GM21619 (cell line): Measurements from ENCODE around the gene RAF1.
"Not testable (repeated sequence)": the region's sequence is repeated elsewhere in the genome, so short reads cannot be mapped to it uniquely, and the experiment has no call there.

Experiments
- ATAC-seq: cut with Tn5 transposase; IDR thresholded peaks from one replicate; pipeline ENCODE4 v1.9.1; 2021; ENCODE audit not compliant: unreplicated experiment

RAF1 gene

DNA sequence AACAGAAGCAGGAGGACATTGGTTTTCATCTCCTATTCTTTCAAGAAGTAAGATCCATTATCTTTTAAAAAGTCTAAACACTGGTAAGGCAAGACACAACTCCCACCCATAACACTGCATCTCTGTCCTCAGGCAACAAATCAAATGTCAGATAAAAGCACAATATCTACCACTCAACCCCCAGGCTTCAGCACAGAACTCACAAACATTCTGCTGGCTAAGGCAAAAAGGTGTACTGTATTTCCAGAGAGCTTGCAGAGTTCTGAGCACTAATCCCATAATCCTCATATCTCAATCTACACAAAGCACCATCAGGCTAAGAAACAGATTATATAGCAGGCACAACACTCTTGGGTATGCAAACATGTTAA is 20.9 kb downstream of the RAF1 start:
- no peak for ATAC-seq

DNA sequence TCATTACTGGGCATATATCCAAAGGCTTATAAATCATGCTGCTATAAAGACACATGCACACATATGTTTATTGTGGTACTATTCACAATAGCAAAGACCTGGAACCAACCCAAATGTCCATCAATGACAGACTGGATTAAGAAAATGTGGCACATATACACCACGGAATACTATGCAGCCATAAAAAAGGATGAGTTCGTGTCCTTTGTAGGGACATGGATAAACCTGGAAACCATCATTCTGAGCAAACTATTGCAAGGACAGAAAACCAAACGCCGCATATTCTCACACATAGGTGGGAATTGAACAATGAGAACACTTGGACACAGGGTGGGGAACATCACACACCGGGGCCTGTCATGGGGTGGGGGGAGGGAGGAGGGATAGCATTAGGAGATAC is 23.1 kb downstream of the RAF1 start:
- ATAC-seq = not testable (repeated sequence)

DNA sequence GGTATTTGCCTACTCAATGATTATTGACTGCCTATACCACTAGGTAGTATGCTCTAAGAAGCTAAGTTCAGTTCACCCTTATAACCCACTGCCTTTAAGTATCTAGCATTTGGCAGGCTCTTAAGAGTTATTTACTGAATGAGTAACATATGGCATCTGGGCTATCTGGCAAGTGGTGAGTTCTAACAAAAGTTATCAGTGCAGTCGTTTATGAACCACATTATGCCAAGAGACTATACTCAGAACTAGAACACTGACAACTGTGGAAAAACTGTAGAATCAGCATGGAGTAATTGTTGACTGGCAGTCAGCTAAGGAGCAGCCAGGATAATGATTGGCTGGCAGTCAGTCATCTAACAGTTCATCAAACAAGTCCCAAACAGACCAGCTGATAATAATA is 25.8 kb downstream of the RAF1 start:
- ATAC-seq = no peak

DNA sequence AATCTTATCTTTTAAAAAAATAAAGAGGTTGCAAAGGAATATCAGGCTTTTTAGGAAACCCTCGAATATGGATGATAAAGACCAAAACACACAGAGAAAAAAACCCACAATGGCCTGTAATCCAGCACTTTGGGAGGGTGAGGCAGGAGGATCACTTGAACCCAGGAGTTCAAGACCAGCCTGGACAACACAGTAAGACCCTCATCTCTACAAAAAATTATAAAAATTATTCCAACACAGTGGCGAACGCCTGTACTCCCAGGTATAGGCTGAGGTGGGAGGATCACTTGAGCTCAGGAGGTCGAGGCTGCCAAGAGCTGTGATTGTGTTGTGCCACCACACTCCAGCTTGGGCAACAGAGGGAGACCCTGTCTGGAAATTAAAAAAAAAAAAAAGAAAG is 30.8 kb downstream of the RAF1 start:
- ATAC-seq = no peak

DNA sequence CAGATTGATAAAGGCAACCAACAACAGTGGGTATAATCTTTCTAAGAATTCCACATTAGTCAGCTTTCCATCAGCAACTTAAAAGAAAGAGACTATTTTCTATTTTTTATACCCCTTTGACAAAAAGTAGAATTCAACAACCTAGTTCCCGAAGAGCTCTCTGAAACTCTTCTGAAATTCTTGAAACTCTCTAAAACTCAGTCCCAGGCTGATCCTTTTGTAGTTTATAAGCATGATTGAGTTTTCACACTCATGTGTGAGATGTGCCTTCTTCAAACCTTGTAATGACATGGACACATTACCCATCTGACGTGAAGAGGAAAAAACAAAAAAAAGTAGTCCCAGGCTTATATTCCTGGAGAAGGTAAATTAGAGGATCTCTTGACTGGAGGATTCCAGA is 31.4 kb downstream of the RAF1 start:
- ATAC-seq = no peak

DNA sequence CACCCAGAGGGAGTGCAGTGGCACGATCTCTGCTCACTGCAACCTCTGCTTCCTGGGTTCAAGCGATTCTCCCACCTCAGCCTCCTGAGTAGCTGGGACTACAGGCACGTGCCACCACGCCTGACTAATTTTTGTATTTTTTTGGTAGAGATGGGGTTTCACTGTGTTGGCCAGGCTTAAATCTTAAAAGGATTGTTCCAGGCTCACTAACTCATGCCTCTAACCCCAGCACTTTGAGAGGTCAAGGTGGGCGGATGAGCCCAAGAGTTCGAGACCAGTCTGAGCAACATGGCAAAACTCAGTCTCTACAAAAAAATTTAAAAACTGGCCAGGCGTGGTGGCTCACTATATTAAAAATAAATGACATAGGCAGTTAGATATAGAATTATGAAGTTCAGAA is 33.1 kb downstream of the RAF1 start:
- ATAC-seq = not testable (repeated sequence)

DNA sequence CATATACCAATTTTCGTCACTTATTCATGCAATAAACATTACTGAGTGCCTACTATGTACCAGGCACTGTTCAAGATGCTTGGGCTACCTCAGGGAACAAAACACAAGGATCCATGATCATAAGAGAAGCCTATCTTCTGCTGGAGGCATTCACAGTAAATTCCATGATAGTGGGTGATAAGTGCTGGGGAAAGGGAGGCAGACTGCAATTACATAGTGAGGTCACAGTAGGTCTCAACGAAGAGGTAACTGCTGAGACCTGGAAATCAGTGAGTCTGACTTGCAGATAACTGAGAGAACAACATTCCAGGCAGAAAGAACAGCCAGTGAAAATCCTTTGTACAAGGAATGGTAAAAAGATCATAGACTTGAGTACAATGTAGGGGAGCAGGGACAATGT is 33.6 kb downstream of the RAF1 start:
- ATAC-seq = no peak

DNA sequence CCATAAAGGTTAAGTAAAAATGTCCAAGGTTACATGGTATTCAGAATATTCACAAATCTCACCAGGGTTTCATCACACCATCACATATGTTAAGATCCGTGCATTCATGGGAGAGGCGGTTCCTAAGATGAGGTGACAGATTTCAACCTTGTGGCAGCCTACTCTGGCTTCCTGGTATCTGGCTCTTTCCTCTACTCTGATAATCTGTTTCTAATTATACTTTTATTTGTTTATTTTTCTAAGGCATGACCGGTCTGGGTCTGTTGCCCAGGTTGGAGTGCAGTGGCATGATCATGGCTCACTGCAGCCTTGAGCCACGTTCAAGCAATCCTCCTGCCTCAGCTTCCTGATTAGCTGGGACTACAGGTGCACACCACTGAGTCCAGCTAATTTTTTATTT is 34.4 kb downstream of the RAF1 start:
- no peak for ATAC-seq

DNA sequence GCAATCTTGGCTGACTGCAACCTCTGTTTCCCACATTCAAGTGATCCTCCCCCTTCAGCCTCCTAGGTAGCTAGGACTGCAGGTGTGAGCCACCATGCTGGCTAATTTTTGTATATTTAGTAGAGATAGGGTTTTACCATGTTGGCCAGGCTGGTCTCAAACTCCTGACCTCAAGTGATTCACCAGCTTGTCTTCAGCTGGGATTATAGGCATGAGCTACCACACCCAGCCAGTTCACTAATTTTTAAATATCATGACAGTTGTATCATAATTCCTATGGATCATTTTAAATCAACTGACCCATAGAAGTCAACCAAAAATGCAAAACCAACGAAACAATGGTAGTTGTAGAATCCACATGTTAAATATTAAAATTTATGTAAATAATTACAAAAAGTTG is 35.1 kb downstream of the RAF1 start:
- no peak for ATAC-seq

DNA sequence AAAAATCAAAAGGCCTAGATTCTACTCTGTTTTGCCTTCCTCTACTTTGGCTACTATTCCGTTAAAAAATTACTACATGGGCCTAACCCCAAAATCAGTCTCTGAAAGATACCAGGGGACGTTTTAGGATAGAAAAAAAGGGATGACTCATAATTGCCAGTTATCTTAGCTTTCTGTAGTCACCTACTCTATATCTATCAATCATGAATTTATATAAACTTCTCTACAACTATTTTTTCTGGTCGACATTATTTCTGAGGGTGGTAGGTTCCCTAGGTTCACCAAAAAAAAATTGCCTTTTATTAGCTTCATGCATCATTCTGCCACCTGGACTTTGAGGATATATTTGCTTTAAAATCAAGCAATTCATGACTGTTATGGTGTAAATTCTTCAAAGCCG is 36.5 kb downstream of the RAF1 start:
- no peak for ATAC-seq

DNA sequence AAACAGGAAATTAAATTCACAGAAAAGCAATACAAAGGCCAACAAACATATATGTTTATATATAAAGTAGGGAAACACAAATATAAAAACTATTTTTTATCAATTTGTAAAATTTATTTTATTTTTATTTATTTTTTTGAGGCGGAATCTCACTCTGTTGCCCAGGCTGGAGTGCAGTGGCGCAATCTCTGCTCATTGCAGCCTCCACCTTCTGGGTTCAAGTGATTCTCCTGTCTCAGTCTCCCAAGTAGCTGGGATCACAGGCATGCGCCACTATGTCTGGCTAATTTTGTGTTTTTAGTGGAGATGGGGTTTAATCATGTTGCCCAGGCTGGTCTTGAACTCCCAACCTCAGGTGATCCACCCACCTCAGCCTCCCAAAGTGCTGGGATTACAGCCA is 39.0 kb downstream of the RAF1 start:
- not testable (repeated sequence) for ATAC-seq

DNA sequence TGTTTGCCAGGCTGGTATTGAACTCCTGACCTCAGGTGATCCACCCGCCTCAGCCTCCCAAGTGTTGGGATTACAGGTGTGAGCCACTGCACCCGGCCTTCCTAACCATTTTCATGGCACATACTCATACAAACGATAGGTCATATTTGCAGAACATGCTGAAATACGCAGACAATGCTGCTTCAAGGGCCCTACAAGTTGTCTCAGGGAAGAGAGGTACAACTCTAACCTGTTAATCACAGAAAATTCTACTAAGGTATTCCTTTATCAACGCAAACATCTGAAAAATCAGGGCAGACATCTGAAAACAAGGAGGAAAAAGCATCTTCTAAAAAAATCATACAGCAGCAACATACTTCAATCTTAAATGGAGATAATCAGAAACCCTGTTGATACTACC is 39.9 kb downstream of the RAF1 start:
- no peak for ATAC-seq

DNA sequence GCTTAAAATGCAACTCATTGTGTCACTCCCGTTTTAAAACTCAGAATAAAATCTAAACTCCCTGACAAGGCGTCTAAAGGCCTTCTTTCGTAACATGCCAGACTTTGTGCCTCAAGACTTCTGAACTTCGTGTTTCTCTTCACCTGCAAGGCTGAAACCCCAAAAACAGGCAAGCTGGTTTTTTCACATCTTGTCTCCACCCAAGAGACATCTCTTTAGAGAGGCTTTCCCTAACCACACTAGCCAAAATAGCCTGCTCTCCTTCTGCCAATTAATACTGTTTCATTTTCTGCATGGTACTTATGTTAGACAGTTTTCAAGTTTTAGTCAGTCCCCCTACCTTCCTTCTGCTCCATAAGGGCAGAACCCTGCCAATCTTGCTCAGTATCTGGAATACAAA is 41.6 kb downstream of the RAF1 start:
- ATAC-seq = no peak

DNA sequence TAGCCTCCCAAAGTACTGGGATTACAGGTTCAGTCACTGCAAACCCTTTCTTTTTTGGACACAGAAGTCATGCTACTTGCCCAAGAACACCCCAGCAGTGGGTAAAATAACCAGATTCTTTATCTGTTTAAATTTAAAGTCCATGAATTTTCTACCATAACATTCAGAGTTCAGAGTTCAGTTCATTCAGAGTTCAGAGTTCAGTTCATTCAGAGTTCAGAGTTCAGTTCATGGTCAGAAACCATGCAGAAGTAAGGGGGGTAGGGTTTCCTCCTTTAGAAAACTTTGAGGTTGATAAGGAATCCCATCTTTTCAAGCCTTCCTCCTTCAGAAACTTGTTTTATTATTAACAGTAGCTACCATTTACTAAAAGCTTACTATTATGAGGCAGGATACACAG is 43.2 kb downstream of the RAF1 start:
- no peak for ATAC-seq

DNA sequence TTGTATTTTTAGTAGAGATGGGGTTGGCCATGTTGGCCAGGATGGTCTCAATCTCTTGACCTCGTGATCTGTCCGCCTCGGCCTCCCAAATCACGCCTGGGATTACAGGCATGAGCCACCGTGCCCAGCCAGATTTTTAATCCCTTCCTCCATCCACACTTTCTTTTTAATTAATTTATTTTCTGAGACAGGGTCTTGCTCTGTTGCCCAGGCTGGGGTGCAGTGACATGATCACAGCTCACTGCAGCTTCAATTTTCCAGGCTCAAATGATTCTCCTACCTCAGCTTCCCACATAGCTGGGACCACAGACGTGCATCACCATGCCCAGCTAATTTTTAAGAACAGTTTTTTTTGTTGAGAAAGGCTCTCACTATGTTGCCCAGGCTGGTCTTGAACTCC is 43.6 kb downstream of the RAF1 start:
- ATAC-seq = no peak

DNA sequence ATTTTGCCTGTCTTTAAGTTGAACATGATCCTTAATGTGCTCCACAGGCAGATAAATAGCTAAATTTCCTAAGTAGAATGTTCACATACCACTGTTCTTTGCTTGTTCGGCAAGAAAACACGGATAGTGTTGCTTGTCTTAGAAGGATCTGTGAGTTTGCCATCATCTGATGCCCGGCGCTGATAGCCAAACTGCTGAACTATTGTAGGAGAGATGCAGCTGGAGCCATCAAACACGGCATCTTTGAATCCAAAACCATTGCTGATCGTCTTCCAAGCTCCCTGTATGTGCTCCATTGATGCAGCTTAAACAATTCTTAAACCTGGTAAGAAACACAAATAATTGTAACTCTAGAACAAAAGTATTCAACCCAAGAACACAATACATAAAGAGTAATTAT is 45.5 kb downstream of the RAF1 start:
- no peak for ATAC-seq

DNA sequence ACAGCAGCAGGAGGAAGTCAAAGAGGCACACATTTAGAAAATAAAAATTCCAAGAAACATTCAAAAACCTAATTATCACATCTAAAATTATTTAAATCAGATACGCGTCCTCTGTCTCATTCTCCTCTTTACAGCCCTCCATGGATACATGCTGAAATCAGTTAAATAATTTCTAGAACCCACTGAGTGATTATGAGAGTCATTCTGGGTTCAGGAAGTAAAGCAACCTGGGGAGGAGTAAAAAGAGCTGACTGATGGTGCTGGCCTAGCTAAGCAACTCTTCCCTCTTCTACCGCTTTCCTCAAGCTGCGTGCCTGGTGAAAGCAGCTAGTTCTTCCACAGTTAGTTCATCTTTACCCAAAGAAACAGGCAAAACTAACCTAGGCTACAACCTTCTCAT is 48.7 kb downstream of the RAF1 start:
- ATAC-seq = no peak

DNA sequence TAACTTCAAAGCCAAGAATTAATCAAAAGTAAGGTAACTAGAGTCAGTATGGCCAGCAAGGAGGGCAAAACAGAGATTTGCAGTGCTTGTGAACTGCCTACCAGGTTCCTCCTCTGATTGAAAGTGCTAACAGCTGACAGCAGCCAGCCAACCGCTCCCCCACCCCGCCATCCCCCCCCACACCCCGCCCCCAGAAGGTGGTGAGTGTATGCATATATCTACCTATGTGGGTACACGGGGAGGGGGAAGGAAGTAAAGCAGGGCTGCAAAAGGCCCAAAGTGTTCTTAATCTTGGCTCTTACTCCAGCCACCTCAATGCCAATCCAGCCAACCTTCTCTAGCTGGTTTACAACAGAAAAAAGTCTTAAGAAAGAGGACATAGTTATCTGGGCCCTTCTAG is 50.7 kb downstream of the RAF1 start:
- ATAC-seq = no peak

DNA sequence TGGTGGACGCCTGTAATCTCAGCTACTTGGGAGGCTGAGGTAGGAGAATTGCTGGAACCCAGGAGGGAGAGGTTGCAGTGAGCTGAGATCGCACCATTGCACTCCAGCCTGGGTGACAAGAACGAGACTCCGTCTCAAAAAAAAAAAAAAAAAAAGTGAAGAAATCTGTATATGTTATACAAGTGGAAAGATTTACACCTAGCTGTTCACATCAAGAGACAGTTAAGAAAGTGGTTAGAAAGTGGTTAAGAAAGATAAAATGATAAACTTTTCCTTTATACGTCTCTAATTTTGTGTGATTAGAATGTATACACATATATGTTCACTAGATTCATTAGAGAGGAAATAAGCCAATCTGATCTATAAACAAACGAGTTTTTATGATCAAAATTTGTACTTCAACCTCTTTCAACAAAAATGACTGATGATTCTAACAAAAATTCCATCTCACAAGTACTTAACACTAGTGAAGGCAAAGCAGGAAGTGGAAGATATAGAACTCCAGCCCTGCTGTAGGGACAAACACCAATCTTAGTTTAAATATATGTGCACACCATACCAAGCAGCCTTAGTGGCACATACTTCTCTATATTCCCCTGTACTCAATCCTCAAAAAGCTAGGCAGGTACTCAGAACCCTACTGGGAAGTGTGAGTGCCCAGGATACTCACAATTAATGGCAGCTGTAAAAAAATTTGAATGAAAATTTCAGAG is 51.2 kb downstream of the RAF1 start:
- ATAC-seq = no peak

DNA sequence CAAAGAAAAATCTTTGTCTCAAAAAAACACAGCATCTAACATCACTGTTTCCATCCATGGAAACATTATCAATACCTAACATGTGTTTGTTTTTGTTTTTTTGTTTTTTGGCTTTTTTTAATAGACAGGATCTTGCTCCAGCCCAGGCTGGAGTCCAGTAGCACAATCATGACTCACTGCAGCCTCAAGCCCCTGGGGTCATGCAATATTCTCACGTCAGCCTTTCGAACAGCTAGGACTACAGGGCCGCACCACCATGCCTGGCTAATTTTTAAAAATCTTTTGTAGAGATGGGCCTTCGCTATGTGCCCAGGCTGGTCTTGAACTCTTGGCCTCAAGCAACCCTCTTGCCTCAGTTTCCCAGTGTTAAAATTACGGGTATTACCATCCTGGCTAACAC is 52.8 kb downstream of the RAF1 start:
- ATAC-seq = no peak

DNA sequence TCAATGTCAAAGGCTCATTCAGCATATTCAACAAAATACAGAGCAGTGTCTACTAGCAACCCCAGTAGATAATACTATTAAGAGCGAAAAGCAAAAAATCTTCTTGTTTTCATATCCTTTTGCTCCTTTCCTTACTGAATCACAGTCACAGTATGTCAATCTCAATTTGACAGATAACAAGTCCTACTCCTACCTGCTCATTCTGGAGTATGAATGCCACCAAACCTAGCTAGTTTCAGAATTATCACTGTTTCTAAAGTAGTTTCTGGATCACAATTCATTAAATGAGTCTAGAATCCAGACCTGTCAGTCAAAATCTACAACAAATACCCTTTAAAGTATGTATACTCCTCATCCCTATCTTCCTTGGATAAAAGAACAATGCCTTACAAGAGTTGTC is 55.5 kb downstream of the RAF1 start:
- no peak for ATAC-seq

DNA sequence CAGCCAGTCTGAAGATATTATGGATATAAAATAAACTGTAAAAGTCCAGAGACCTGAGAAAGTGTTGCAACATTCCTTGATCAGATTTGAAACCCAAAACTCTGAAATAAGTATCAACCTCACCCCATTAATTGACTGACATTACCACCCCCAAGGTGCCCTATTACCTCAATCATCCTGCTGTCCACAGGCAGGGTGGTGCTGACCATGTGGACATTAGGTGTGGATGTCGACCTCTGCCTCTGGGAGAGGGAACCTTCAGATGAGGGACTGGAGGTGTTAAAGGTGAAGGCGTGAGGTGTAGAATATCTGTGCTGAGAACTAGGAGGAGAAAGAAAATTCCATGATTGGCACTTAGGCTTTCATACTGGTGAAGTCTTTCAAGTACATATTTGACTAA is 59.9 kb downstream of the RAF1 start:
- no peak for ATAC-seq

DNA sequence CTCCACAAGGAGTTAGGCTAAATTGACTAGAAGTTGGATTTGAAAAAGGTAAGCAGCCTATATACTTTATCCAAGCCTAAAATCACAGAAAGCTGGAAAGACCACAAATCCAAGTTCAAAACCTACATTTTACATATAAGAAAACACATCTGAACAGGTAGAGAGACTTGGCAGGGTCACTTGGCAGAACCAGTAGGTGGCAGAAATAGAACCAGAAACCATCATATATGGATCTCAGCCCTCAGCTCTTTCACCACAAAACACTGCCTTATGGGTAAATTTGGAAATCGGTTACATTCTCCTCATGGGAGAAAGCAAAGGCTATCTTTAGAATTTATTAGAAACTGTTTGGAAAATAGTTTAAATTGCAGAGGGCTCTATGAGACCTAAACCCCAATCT is 62.8 kb downstream of the RAF1 start:
- no peak for ATAC-seq

DNA sequence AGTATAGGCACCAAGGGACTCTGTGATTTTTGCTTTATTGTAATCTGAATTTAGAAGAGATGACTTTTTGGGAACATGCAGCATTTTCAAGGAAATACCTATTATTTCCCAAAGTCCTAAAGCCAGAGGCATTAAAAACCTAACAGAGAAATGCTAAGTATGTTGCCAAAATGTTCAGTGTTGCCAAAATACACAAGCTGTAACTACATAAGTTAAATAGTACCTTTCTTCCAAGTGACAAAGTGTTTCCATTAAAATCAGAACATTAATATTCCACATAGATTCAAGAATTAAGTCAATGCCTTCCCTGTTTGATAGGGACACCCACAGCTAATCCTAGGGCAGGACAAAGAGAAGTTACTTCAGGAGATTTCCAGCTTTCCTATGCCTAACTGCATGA is 65.0 kb downstream of the RAF1 start:
- ATAC-seq = no peak
